GM12878 (cell line): ENCODE data around the gene RPE65. TPM values are rescaled to one million over a fixed set of nuclear protein-coding genes. Genes with fewer than 3 reads are reported as not detected.

Experiments used
- ATAC-seq: fragments of 200-7000 bp; cut with Tn5 transposase; 3 replicates; pipeline ENCODE4 v1.9.1; 2020; ENCODE audit warnings: mild to moderate bottlenecking, moderate library complexity
- BruUV-seq: library from RNA; stranded (reverse); fragments of 400-500 nt; replicated peaks from 2 replicates; lab custom pipeline; 2021; lab: Mats Ljungman, UMichigan
- CTCF ChIA-PET: fragments of 300-600 bp; sonication (Branson Sonifier 250); formaldehyde crosslinking; extraction: SDS; loops from one replicate; lab custom pipeline; 2021; ENCODE audit warnings: inconsistent platforms; lab: Yijun Ruan, JAX
- POLR2A ChIA-PET: fragments of 350-600 bp; formaldehyde crosslinking; extraction: SDS; loops from one replicate; lab custom pipeline; 2021; ENCODE audit warnings: inconsistent platforms; lab: Charles Lee
- RAD21 ChIA-PET: fragments of 300-600 bp; sonication (Branson Sonifier 250); formaldehyde crosslinking; loops from one replicate; lab custom pipeline; 2023; ENCODE audit warnings: antibody characterized with exemption; ENCODE audit not compliant: unreplicated experiment; lab: Charles Lee
- SMC1A ChIA-PET: fragments of 300-600 bp; sonication (Branson Sonifier 250); formaldehyde crosslinking; loops from one replicate; lab custom pipeline; 2023; ENCODE audit not compliant: unreplicated experiment, uncharacterized antibody; lab: Charles Lee
- DNase-seq: peaks from one replicate; pipeline ENCODE4 v3.0.0-alpha.2; 2011; ENCODE audit warnings: low read depth, low spot score
- FAIRE-seq: peaks from 3 replicates; lab custom pipeline; 2011; peaks lifted over from hg19 to GRCh38; lab: Jason Lieb, UNC
- H2AFZ ChIP-seq: 2 replicates; pipeline ENCODE4 v1.6.0; 2011; ENCODE audit warnings: low read depth, low read length, control low read depth; ENCODE audit not compliant: control insufficient read depth
- H3K27ac ChIP-seq: 2 replicates; pipeline ENCODE4 v1.5.1; 2011; ENCODE audit warnings: control low read depth; ENCODE audit not compliant: control insufficient read depth, insufficient read depth
- H3K27me3 ChIP-seq, 2 experiments: replicated peaks in 1 of 2; 2 replicates each; pipeline versions ENCODE4 v1.6.0 to v1.6.1; 2011; ENCODE audit warnings: low read length in 1 of 2; ENCODE audit not compliant: control insufficient read depth in 2 of 2, insufficient read depth in 2 of 2
- H3K36me3 ChIP-seq, 2 experiments: 2 replicates each; pipeline ENCODE4 v1.5.1; 2011; ENCODE audit warnings: low read length in 1 of 2; ENCODE audit not compliant: control insufficient read depth in 2 of 2, insufficient read depth in 2 of 2
- H3K4me1 ChIP-seq: 2 replicates; pipeline ENCODE4 v1.6.1; 2011; ENCODE audit warnings: mild to moderate bottlenecking, low read length, moderate library complexity, mixed read lengths; ENCODE audit not compliant: control insufficient read depth, insufficient read depth
- H3K4me2 ChIP-seq: 2 replicates; pipeline ENCODE4 v1.6.0; 2011; ENCODE audit warnings: control low read depth; ENCODE audit not compliant: control insufficient read depth, insufficient read depth
- H3K4me3 ChIP-seq: fragments of 200-600 bp; sonication (generic); 2 replicates; pipeline ENCODE4 v1.5.1; 2016
- H3K79me2 ChIP-seq: 2 replicates; pipeline ENCODE4 v1.6.0; 2011; ENCODE audit warnings: low read length; ENCODE audit not compliant: control insufficient read depth, insufficient read depth
- H3K9ac ChIP-seq: 2 replicates; pipeline ENCODE4 v1.8.0; 2011; ENCODE audit warnings: low read length, control low read depth, mixed read lengths; ENCODE audit not compliant: control insufficient read depth, insufficient read depth
- H3K9me3 ChIP-seq: replicated peaks from 3 replicates; pipeline ENCODE4 v1.5.1; 2011; ENCODE audit warnings: mild to moderate bottlenecking, low read length; ENCODE audit not compliant: control insufficient read depth, insufficient read depth
- H4K20me1 ChIP-seq: 2 replicates; pipeline ENCODE4 v1.6.0; 2011; ENCODE audit not compliant: control insufficient read depth, insufficient read depth
- ASH2L ChIP-seq: fragments of 300-600, 200-600 bp; sonication (generic); IDR thresholded peaks from 2 replicates; pipeline ENCODE4 v1.6.1; 2017; ENCODE audit warnings: low read depth, mild to moderate bottlenecking, borderline replicate concordance
- CHD1 ChIP-seq: IDR thresholded peaks from 2 replicates; pipeline ENCODE4 v1.6.1; 2012; ENCODE audit warnings: low read depth, low read length, improper control_type of control experiment
- CHD2 ChIP-seq: IDR thresholded peaks from 2 replicates; pipeline ENCODE4 v1.6.1; 2011; ENCODE audit warnings: low read depth, low read length, improper control_type of control experiment, borderline replicate concordance
- E2F4 ChIP-seq: IDR thresholded peaks from 2 replicates; pipeline ENCODE4 v1.6.1; 2012; ENCODE audit warnings: low read depth, low read length, improper control_type of control experiment
- FOXM1 ChIP-seq: IDR thresholded peaks from 2 replicates; pipeline ENCODE4 v1.6.1; 2012; ENCODE audit warnings: low read depth, mild to moderate bottlenecking, inconsistent platforms, low read length, moderate library complexity
- LARP7 ChIP-seq: fragments of 450-650 bp; IDR thresholded peaks from 2 replicates; pipeline ENCODE4 v1.6.1; 2017; ENCODE audit warnings: mild to moderate bottlenecking
- MTA2 ChIP-seq: fragments of 450-650 bp; IDR thresholded peaks from 2 replicates; pipeline ENCODE4 v1.6.1; 2016; ENCODE audit warnings: low read depth, mild to moderate bottlenecking, moderate library complexity
- MYB ChIP-seq: fragments of 150-350 bp; IDR thresholded peaks from 2 replicates; pipeline ENCODE4 v1.6.1; 2014; ENCODE audit warnings: mild to moderate bottlenecking, low read depth, low read length, borderline replicate concordance
- REST ChIP-seq: IDR thresholded peaks from 2 replicates; pipeline ENCODE4 v1.6.1; 2012; ENCODE audit warnings: mild to moderate bottlenecking, low read depth, low read length
- RFX5 ChIP-seq: IDR thresholded peaks from 2 replicates; pipeline ENCODE4 v1.6.1; 2011; ENCODE audit warnings: low read depth, low read length, improper control_type of control experiment
- SIN3A ChIP-seq: IDR thresholded peaks from 2 replicates; pipeline ENCODE4 v1.6.1; 2012; ENCODE audit warnings: low read depth, low read length, improper control_type of control experiment
- ZBTB4 ChIP-seq: fragments of 450-650 bp; formaldehyde crosslinking; IDR thresholded peaks from 2 replicates; pipeline ENCODE4 v1.4.0; 2022; ENCODE audit warnings: mild to moderate bottlenecking, moderate library complexity
- WGBS: methylation state at CpG from one replicate; pipeline ENCODE4 v1.1.6; 2016; ENCODE audit warnings: low lambda C conversion rate; ENCODE audit not compliant: insufficient replicate concordance, insufficient coverage; ENCODE audit errors: missing lambda C conversion rate; 5-methylcytosine and 5-hydroxymethylcytosine counted together
- in situ Hi-C: fragments of 300-500 bp; cut with MboI; formaldehyde crosslinking; loops from 9 replicates; pipeline ENCODE4 v1.14.3; 2018; ENCODE audit warnings: mixed read lengths
- intact Hi-C: fragments of 100-400 bp; cut with micrococcal nuclease; formaldehyde crosslinking; loops from one replicate; pipeline ENCODE4 v1.14.2; 2022; ENCODE audit not compliant: unreplicated experiment
- polyA plus RNA-seq, 11 experiments: library from polyadenylated mRNA; depleted of rRNA in 4 of 11; unstranded in 6 of 11; stranded (reverse) in 5 of 11; fragments of >200 nt; fragmentation: Nextera tagmentation in 4 of 11; fragmentation: Illumina TruSeq in 1 of 11; extraction: Ambion mirVana in 4 of 11; extraction: Trizol in 1 of 11; gene quantifications; 1 replicate in 1 of 11; 2 replicates in 10 of 11; pipeline versions ENCODE4 v1.2.1 to v1.2.3, GENCODE V29; 2011 to 2016; ENCODE audit warnings: inconsistent platforms in 2 of 11, missing spikeins in 2 of 11, low read depth in 1 of 11
- total RNA-seq, 4 experiments: library from RNA; depleted of rRNA in 3 of 4; stranded (reverse); fragments of >200 nt in 3 of 4; fragmentation: Illumina TruSeq in 1 of 4; extraction: Trizol in 1 of 4; gene quantifications; 2 replicates each; pipeline versions ENCODE4 v1.2.1 to v1.2.3, GENCODE V29; 2013 to 2021

Gene RPE65
- total and polyA plus RNA-seq, 10 of the 15 experiments (the other 5 are each of a cell fraction or from before 2014, with no cell fraction given), result not detected

GRCh38 chr1:68496680-68497357, 47.1 kb upstream of the RPE65 start, which contains the start of gene DEPDC1:
Gene DEPDC1 (minus strand): TSS chr1:68497082. CDS start chr1:68496999, 83 bp downstream.
- Histone ChIP-seq H4K20me1 (no peaks in the 10 kb centered on the region), H3K4me1 (no peaks in the 10 kb centered on the region; the same call in 1 of the 2 replicates), H3K36me3 (no peaks in the 10 kb centered on the region), H3K9me3 (no peaks in the 10 kb centered on the region), H3K9ac (peak within 1 kb of the TSS; percentile 84), H3K27ac (peak within 1 kb of the TSS; percentile 87), H3K4me2 (peak within 1 kb of the TSS; percentile 79), H2AFZ (peak within 1 kb of the TSS; percentile 95), H3K27me3 (no peaks in the 10 kb centered on the region), H3K79me2 (peaks cover 21% of the 10 kb centered on the region), H3K4me3 (peak within 1 kb of the TSS; percentile 82)
- in situ Hi-C loops (no loop called here), intact Hi-C loops (no loop called here)
- ChIA-PET SMC1A (interaction anchor here (2.3 to 3.2 kb wide), 2 partner anchors 9 to 12 kb away, joined by 11 to 17 read pairs; no protein-coding TSS in a partner anchor), RAD21 (interaction anchor here (1.1 kb wide), 1 partner anchor 102 kb away, joined by 3 read pairs; no protein-coding TSS in a partner anchor), CTCF (interaction anchor here (0.5 to 0.9 kb wide), 2 partner anchors 9 to 176 kb away, joined by 3 to 4 read pairs; no protein-coding TSS in a partner anchor), POLR2A (interaction anchor here (1.5 to 1.9 kb wide), 2 partner anchors 8 to 11 kb away, joined by 3 to 6 read pairs; no protein-coding TSS in a partner anchor)
- TSS peak; percentile 85 for BruUV-seq
- no peak for FAIRE-seq
- peak; percentile 62 for DNase-seq
- ATAC-seq, result peak; percentile 95
- WGBS, result under 1% methylated on average over 48 of the region's 64 CpGs
- TF ChIP-seq CHD2 (peak; percentile 16; the same call in 1 of the 2 replicates), SIN3A (peak; percentile 99), MTA2 (no peak), REST (no peak), ZBTB4 (CRISPR knock-in tag) (peak; percentile 81; the same call in 1 of the 2 replicates), MYB (no peak), FOXM1 (peak; percentile 42; the same call in 1 of the 2 replicates), RFX5 (no peak), LARP7 (0 out of 2 replicates have a peak, but pooled peaks have one; percentile 74), ASH2L (peak; percentile 80; the same call in 1 of the 2 replicates), CHD1 (no peak), E2F4 (peak; percentile 96)
